Right renal cortex interstitium (tissue), 3 donors: ENCODE results near the gene PURA. TPM values are rescaled to one million over a fixed set of nuclear protein-coding genes. Genes with fewer than 3 reads are reported as not detected.

Experiments used
- DNase-seq, 3 donors: peaks; one replicate each; pipeline ENCODE4 v3.0.0-alpha.2; 2013; ENCODE audit warnings: low read depth in 3 of 3, low spot score in 2 of 3
- polyA plus RNA-seq, 3 donors: library from polyadenylated mRNA; unstranded; fragments of 120-200 nt; gene quantifications; one replicate each; pipeline ENCODE4 v1.2.1, GENCODE V29; 2013; ENCODE audit not compliant: insufficient read length in 3 of 3

Gene PURA
- 10 to 100 TPM; 11.6 to 12.0 (median 11.9) TPM for polyA plus RNA-seq

GRCh38 chr5:140113699-140114263 lies at the start of gene PURA:
Gene PURA, plus strand, starts transcription at chr5:140114109. Its CDS starts 73 bp downstream, at chr5:140114182.
- peak in 2 of 3 donors; percentile 80 to 85 for DNase-seq

GRCh38 chr5:140072812-140073211 lies 41.1 kb upstream of the PURA start:
- no peak for DNase-seq

- no peak for DNase-seq
Measured at GRCh38 chr5:140073296-140073695, 40.6 kb upstream of the PURA start.

- no peak for DNase-seq
Measured at GRCh38 chr5:140075371-140075770, 38.5 kb upstream of the PURA start.

- DNase-seq: no peak
Measured at GRCh38 chr5:140076142-140076541, 37.8 kb upstream of the PURA start.

GRCh38 chr5:140076788-140077187 lies 37.1 kb upstream of the PURA start:
- no peak for DNase-seq

- DNase-seq: no peak
Measured at GRCh38 chr5:140083120-140083519, 30.8 kb upstream of the PURA start.

- no peak for DNase-seq
Measured at GRCh38 chr5:140083650-140084049, 30.3 kb upstream of the PURA start.

- no peak for DNase-seq
Measured at GRCh38 chr5:140084541-140084940, 29.4 kb upstream of the PURA start.

GRCh38 chr5:140090251-140090650 lies 23.7 kb upstream of the PURA start:
- no peak for DNase-seq

- no peak for DNase-seq
Measured at GRCh38 chr5:140093179-140093578, 20.7 kb upstream of the PURA start.

GRCh38 chr5:140093866-140094265 lies 20.0 kb upstream of the PURA start:
- no peak for DNase-seq

GRCh38 chr5:140094889-140095288 lies 19.0 kb upstream of the PURA start:
- DNase-seq: no peak

- no peak for DNase-seq
Measured at GRCh38 chr5:140101179-140101578, 12.7 kb upstream of the PURA start.

GRCh38 chr5:140103154-140103553 lies 10.8 kb upstream of the PURA start:
- no peak for DNase-seq

- no peak for DNase-seq
Measured at GRCh38 chr5:140104100-140104499, 9.8 kb upstream of the PURA start.

GRCh38 chr5:140106101-140106500 lies 7.8 kb upstream of the PURA start:
- DNase-seq: no peak

- DNase-seq: no peak
Measured at GRCh38 chr5:140106805-140107311, 7.1 kb upstream of the PURA start.

- peak in 2 of 3 donors; percentile 75 to 77 for DNase-seq
Measured at GRCh38 chr5:140107312-140108092, 6.4 kb upstream of the PURA start.

- DNase-seq: no peak
Measured at GRCh38 chr5:140108093-140109017, 5.6 kb upstream of the PURA start.
